ENCODE results near the gene PPME1.

The PPME1 gene

DNA sequence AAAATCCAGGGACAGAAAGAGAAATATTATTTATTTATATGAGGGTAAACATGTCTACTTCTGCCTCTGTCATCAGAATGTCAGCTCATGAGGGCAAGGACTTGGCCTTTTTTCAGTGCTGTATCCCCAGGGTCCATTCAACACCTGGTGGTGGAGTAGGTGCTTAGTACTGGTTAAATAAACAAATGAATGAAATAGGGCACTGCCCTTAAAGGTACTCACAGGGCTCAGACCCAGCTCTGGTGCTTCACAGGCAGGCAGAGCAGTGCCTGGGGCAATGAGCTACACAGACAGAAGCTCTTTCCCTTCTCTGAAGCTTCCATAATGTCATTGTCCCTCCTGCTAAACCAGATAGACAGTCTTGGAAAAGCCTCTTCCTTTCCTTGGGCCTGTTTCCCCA, 109.4 kb downstream of the PPME1 start:
- DNase-seq (ENCODE audit: low read depth, low spot score), result no peak

DNA sequence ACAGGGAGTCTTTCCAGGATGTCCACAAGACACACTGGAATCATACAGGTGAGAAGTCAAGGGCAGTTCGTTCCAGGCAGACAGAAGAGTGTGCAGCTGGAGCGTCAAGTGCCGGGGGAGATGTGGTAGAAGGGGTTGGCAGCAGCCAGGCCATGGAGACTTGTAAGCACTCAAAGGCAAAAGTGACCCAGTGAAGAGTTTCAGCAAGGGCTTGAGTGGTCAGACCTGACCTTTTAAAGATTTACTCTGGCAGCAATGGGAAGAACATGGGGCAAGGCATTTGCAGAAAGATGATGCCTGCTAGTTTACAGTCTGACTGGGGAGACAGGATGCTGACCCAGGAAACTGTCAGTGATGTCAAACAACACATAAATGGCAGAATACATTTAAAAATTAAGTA, 111.3 kb downstream of the PPME1 start:
- DNase-seq (ENCODE audit: low read depth, low spot score), result no peak

DNA sequence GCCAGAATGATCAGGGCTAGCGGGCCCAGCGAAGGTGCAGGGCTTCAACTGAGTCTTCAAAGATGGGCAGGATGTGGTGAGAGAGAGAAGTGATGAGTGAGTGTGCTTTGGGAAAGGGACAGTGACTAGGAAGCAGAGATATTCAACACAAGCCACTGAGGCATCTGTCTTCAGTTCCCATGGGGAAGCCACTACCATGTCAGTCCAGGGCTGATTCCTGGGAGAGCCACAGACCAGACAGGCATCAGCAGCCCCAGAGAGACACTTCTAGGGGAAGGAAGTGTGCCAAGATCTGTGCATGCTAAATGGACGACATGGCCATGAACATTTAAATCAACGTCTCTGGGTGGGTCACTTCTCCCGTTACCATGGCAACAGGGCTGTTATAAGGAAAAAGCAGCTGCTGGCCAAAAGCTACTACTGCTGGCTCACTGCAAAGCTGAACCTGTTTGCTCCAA, 111.9 kb downstream of the PPME1 start:
- no peak for DNase-seq (ENCODE audit: low read depth, low spot score)

DNA sequence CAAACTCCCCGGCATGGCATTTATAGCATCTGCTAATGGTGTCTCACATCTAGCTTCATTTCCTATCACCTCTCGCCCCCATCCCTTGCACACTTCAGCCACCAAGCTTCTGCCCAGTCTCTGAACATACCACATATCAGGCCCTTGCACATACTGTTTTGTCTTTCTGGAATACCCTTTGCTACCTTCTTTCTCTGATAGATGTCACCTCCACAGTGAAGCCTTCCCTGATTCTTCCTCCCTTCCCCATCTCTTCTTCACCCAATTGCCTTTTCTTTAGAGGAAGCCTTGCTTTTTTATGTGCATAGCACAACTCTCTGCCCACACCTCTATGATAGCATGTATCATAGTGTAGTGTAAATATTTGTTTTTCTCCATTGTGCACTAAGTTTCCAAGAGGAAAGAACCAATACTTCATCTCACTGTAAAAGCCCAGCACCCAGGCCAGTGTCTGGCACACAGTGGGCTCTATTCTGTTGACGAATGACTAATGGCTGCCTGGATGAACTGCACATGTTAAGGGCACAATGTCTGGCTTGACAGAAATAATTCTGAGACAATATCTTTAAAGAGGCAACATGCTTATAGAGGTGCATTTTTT, 112.6 kb downstream of the PPME1 start:
- no peak for DNase-seq (ENCODE audit: low read depth, low spot score)

DNA sequence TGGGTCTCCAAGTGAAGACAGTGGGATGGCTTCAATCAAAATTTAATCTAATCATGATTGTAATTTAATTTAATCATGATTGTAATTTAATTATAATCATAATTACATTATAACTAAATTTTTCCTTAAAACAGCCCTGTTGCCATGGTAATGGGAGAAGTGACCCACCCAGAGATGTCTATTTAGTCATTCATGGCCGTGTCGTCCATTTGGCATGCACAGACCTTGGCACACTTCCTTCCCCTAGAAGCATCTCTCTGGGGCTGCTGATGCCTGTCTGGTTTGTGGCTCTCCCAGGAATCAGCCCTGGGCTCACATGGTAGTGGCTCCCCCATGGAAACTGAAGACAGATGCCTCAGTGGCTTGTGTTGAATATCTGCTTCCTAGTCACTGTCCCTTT, 113.4 kb downstream of the PPME1 start:
- DNase-seq (ENCODE audit: low read depth, low spot score), result no peak

DNA sequence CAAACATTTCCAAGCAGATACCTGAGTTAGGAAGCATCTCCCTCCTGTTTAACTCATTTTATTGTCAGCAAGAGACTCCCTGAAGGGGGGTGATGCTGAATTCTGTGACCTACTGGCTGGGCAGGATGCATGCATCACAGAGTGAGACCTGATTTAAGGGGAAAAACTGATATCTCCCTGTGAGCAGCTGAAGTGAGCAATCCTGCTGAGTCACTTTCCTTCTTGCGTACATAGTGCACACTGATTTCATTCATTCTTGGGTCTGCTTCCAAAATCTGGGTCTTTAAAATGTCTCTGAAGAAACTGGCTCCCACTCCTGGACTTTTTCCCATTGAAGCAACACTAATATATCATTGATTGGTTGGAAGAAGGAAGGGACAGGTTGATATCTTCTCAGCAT, 117.1 kb downstream of the PPME1 start:
- DNase-seq (ENCODE audit: low read depth, low spot score), result peak; percentile 27

DNA sequence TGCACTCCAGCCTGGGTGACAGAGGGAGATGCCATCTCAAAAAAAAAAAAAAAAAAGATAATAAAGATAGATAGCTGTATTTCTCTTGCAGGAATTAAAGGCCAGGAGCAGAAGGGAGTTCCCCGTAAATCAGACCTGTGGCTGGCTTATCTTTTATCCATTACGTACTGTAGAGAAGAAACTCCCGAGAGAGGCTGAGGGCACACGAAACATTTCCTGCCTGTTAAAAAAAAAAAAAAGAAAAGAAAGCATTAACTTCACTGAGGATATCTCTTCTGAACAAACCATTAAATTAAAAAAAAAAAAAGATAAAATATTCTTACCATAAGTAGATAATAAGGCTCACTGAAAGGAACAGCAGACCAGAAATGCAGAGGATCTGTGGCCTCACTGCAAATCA, 117.8 kb downstream of the PPME1 start:
- DNase-seq (ENCODE audit: low read depth, low spot score), result no peak

DNA sequence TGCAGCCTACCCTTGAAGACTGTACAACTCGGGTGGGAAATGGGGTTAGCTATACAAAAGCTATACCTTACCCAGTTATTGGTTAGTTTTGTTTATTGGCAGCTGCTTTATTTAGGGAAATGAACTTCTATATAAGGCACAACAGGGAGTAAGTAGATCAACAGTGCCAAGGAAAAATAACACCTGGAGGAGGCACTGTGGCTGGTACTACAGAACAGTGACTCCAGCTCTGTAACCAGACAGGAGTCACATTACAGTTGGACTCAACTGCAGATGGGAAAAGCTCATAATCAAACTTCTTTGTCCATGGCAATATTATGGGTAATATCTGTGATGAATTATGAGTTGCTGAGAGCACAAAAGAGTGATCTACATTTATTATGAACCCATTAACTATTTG, 126.4 kb downstream of the PPME1 start:
- no peak for DNase-seq (ENCODE audit: low read depth, low spot score)

DNA sequence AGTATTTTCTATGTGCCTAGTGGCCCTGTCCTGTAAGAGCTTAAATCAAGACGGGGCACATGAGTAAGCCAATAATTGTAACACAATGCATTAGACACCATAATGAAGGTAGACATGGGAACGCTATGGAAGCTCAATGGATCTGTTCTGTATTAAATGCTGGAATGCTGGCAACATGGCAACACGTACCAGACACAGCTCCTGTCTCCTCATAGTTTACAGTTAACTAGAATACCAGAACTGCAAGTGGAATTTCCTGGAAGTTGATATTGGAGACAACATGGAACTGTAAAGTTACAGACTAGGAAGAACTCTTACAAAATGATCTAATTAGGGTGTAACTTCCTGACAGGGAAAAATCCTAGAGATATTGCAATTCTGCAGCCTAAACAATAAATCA, 127.9 kb downstream of the PPME1 start:
- DNase-seq (ENCODE audit: low read depth, low spot score), result no peak

All from brain pericyte (primary cell).